GM19463 (cell line): ENCODE measurements around the gene LMOD1.
A peak's percentile ranks its signal among the peaks of the same experiment; 100 is the strongest.
"Not testable (repeated sequence)": the region's sequence is repeated elsewhere in the genome, so short reads cannot be mapped to it uniquely, and the experiment has no call there.

ENCODE experiments used
- ATAC-seq: cut with Tn5 transposase; IDR thresholded peaks from one replicate; pipeline ENCODE4 v1.9.1; 2021; ENCODE audit warnings: mild to moderate bottlenecking, moderate library complexity; ENCODE audit not compliant: unreplicated experiment

The LMOD1 gene

GRCh38 chr1:201946224-201946908 lies at the start of gene LMOD1:
Gene LMOD1, minus strand, starts transcription at chr1:201946548. Its CDS starts 208 bp downstream, at chr1:201946340.
- ATAC-seq = no peak

GRCh38 chr1:201990427-201990826 lies 44.1 kb upstream of the LMOD1 start:
- no peak for ATAC-seq

GRCh38 chr1:201989354-201990128 lies 43.2 kb upstream of the LMOD1 start:
- no peak for ATAC-seq

- ATAC-seq = no peak
These were observed 42.3 kb upstream of the LMOD1 start for GRCh38 chr1:201988601-201989000.

GRCh38 chr1:201985355-201985754 lies 39.0 kb upstream of the LMOD1 start:
- no peak for ATAC-seq

GRCh38 chr1:201984446-201984845 lies 38.1 kb upstream of the LMOD1 start:
- no peak for ATAC-seq

GRCh38 chr1:201983380-201983805 lies 37.0 kb upstream of the LMOD1 start:
- ATAC-seq = no peak

- ATAC-seq = peak; percentile 77
These were observed 36.5 kb upstream of the LMOD1 start, which contains the start of gene RNPEP for GRCh38 chr1:201982623-201983379. Gene RNPEP, plus strand, starts transcription at chr1:201982648. Its CDS starts 19 bp downstream, at chr1:201982667.

GRCh38 chr1:201982082-201982622 lies 35.8 kb upstream of the LMOD1 start:
- peak; percentile 27 for ATAC-seq

- ATAC-seq = no peak
These were observed 24.2 kb upstream of the LMOD1 start for GRCh38 chr1:201970334-201971159.

GRCh38 chr1:201968202-201968925 lies 22.0 kb upstream of the LMOD1 start:
- no peak for ATAC-seq

GRCh38 chr1:201966171-201966570 lies 19.8 kb upstream of the LMOD1 start:
- ATAC-seq = no peak

GRCh38 chr1:201964261-201964660 lies 17.9 kb upstream of the LMOD1 start:
- no peak for ATAC-seq

GRCh38 chr1:201962382-201962781 lies 16.0 kb upstream of the LMOD1 start:
- not testable (repeated sequence) for ATAC-seq

- no peak for ATAC-seq
These were observed 12.0 kb upstream of the LMOD1 start for GRCh38 chr1:201958348-201958747.

- peak; percentile 31 for ATAC-seq
These were observed 9.4 kb upstream of the LMOD1 start for GRCh38 chr1:201955729-201956143.

GRCh38 chr1:201955009-201955728 lies 8.8 kb upstream of the LMOD1 start, which contains the start of gene TIMM17A:
Gene TIMM17A, plus strand, starts transcription at chr1:201955503. Its CDS starts 24 bp downstream, at chr1:201955527.
- peak; percentile 100 for ATAC-seq

- ATAC-seq = no peak
These were observed 8.1 kb upstream of the LMOD1 start for GRCh38 chr1:201954263-201955008.
